Fibroblast of the conjunctiva (primary cell): ENCODE results near the gene MED26.
A peak's percentile ranks its signal among the peaks of the same experiment; 100 is the strongest.

Source experiments
- DNase-seq: peaks from one replicate; pipeline ENCODE4 v3.0.0-alpha.2; 2010; ENCODE audit warnings: low read depth

Gene MED26

GRCh38 chr19:16650821-16651220, 22.8 kb upstream of the MED26 start:
- no peak for DNase-seq

DNA sequence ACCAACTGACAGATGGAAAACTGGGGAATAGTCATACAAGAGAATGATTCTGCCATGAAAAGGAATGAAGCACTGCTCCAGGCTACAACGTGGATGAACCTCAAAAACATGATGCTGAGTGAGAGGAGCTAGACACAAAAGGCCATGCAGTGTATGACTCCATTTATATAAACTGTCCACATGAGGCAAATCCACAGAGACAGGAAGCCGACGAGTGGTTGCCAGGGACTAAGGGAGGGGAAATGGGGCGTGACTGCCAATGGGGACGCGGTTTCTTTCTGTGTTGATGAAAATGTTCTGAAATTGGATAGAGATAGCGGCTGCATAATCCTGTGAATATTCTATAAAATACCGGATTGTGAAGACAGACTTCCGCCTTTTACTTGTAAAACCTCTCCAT, 21.7 kb upstream of the MED26 start:
- DNase-seq = no peak

DNA sequence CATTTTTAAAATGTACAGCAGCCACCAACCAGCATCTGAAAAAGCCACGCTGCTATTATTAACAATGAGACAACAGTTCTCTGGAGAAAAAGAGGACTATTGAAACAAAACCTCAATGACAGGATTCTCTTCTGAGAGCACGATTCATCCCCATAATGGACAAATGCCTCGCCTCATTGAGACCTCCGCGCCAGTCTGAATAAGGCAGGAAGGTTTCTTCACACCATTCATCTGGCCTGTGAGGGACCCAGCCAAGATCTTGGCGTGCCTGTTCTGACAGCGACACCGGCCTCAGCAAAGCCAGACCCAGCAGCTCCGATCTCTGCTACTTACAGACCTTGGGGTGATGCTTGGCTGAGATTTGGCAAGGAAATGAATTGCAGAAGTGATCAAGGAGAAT, 17.1 kb upstream of the MED26 start:
- no peak for DNase-seq

GRCh38 chr19:16641695-16642094, 13.7 kb upstream of the MED26 start:
- DNase-seq = no peak

GRCh38 chr19:16640951-16641350, 12.9 kb upstream of the MED26 start:
- no peak for DNase-seq

- no peak for DNase-seq
Measured at GRCh38 chr19:16638666-16639065, 10.7 kb upstream of the MED26 start.

DNA sequence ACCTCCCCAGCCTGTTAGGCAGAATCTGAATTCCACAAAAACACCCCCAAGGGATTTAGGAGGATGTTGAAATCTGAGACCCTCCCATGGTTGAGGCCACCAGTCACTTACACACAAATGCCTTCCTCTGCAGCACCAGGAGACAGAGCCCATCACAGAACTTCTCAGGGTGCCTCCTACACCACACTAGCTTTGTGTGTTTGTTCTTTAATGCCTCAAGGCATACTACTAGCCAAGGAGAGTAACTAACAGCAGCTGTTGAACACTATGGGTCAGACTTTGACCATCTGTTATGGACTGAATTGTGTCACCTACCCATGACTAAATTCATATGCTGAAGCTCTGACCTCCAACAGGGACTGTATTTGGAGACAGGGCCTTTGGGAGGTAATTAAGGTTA, 9.5 kb upstream of the MED26 start:
- DNase-seq = no peak

GRCh38 chr19:16631465-16631864, 3.5 kb upstream of the MED26 start:
- DNase-seq = no peak

DNA sequence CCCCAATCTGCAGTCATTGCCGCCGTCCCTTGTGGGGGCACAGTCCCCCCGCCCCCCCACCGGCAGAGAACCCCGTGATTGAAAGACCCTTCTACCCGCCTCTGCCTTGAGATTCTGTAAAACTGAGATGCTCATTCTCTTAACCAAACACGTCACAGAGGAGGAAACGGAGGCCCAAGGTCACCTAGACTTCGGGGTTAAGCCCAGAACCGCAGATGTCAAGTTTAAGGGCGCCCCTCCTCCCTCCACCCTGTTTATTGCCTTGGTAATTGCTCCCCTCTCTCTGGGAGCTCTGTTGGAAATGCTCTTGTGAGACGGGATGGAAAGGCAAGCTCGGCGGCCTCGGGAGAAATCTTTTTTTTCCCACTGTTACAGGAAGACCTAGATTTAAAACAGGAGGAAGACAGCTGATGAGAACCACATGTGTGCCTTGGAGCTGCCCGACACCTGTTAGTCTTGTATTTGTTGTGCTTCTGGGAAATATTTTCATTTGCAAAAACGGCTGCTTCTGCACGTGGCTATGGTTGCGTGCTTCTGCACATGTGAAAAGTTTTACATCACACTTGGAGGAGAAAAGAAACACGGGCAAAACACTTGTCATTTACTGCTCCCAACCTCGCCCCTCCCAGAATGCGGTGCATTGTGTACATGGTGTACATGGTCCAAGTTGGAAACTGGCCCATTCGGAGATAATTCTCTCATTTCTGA, 1.1 kb upstream of the MED26 start:
- DNase-seq = peak; percentile 63

DNA sequence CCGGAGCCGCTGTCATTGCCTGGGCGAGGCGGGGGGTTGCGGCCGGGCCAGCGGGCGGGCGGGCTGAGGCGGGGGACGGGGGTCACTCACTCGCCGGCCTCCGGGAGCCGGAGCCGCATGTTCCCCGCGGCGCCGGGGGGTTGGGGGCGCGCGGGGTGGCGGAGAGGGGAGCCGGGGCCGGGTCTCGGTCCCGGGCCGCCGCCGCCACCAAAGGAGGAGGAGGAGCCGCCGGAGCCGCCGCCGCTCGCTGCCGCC, 149 bp downstream of the MED26 start:
- DNase-seq = no peak

- no peak for DNase-seq
Measured at GRCh38 chr19:16627193-16627927, 644 bp downstream of the MED26 start.

DNA sequence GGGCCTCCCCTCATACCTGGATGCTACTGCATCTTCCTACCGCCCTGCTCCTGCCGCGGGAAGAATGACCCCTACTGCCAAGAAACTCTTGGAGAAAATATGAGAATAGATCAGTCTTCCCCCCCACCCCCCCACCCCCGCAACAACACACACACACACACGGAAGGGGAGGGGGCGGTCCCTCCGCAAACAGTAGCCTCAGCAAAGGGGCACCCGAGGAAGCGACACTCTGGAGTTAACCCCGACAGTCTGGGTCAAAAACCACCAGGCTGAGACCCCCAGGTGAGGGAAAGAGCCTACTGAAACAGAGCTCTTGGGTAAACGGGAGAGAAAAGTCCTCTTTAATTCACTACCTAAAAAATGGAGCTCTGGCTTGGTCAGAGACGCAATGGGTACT, 1.2 kb downstream of the MED26 start:
- no peak for DNase-seq

GRCh38 chr19:16625163-16625958, 2.6 kb downstream of the MED26 start:
- no peak for DNase-seq

DNA sequence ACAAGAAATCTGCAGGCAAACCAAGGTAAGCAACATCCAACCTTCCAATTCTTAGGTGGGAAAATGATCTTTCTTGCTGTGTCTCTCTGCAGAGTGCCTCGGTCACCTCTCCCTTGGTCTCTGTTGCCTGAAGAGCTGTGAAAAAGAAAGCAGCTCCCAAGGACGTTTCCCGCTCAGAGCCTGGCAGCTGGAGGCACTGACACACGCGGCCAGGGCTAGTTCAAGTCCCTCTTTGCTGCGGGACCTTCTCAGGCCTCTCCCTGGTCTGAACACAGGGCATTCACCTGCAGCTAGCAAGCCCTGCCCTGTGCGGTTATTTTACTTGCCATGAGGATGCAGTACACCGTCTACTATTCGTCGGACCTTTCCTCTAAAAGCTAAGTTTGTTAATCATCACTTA, 3.8 kb downstream of the MED26 start:
- DNase-seq = no peak

DNA sequence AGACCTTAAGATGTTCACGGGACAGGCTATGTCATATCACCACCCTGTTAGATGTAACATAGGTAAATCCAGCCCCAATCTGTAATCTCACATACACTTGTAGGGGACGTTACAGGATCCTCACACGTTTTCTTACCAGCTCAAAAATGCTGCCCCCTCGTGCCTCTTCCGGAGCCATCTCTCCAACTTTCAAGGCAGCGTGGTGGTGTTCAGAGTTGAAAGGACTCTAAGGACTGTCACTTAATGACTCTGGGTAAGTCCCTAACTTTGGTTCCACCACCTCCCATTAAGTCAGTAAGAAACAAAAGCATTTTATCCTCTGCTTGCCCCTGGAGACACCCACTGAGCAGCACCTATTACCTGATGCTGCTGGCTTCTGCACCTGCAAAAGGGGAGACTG, 4.4 kb downstream of the MED26 start:
- no peak for DNase-seq

GRCh38 chr19:16623066-16623465, 4.9 kb downstream of the MED26 start:
- no peak for DNase-seq

GRCh38 chr19:16621165-16621800, 6.7 kb downstream of the MED26 start:
- DNase-seq = no peak

GRCh38 chr19:16620584-16620983, 7.4 kb downstream of the MED26 start:
- no peak for DNase-seq

DNA sequence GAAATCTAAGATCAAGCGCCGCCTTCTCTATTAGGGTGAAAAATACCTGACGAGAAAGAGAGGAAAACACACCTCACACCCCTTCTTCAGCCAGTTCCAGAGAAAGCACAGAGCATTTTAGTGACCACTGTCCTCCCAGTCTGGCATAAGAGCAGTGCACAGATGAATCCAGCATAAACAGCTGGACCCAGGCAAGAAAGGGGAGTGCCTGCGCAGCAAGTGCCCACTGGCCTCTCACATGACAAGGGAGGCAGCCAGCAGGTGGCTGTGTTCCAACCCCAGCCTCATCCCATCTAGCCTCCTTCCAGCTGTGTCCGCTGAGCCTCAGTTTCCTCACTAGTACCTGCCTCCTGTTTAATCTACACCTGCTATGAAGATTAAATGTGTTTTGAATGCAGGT, 8.0 kb downstream of the MED26 start:
- DNase-seq = no peak

- no peak for DNase-seq
Measured at GRCh38 chr19:16619457-16619856, 8.5 kb downstream of the MED26 start.

- no peak for DNase-seq
Measured at GRCh38 chr19:16618248-16618647, 9.8 kb downstream of the MED26 start.

DNA sequence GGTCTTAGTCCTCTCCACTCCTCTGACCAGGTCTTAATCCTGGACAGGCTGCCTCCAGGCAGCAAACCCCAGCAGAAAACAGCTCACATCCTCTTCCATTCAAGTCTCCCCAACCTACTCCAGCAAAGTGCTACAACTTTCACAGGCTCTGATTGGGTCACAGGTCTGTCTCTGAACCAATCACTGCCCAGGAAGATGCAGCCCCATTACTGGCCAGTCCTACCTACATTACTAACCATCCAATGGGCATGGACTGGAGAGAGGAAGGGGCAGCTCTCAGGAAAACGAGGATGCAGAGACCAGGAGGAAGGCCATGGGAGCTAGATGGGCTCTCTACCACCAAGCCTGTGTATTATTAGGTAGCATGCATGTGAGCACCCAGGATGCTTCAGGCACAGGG, 12.2 kb downstream of the MED26 start:
- no peak for DNase-seq

GRCh38 chr19:16614941-16615340, 13.1 kb downstream of the MED26 start:
- DNase-seq = no peak
